Measurements from ENCODE around the gene ASF1A. TPM values are rescaled to one million over a fixed set of nuclear protein-coding genes. Genes with fewer than 3 reads are reported as not detected.

The ASF1A gene
- total and polyA plus RNA-seq, 4 donors: 5.6 to 27.0 (median 7.2) TPM

- TF ChIP-seq, protein P1, sequence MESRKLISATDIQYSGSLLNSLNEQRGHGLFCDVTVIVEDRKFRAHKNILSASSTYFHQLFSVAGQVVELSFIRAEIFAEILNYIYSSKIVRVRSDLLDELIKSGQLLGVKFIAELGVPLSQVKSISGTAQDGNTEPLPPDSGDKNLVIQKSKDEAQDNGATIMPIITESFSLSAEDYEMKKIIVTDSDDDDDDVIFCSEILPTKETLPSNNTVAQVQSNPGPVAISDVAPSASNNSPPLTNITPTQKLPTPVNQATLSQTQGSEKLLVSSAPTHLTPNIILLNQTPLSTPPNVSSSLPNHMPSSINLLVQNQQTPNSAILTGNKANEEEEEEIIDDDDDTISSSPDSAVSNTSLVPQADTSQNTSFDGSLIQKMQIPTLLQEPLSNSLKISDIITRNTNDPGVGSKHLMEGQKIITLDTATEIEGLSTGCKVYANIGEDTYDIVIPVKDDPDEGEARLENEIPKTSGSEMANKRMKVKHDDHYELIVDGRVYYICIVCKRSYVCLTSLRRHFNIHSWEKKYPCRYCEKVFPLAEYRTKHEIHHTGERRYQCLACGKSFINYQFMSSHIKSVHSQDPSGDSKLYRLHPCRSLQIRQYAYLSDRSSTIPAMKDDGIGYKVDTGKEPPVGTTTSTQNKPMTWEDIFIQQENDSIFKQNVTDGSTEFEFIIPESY (IDR thresholded peaks at IDR 0.05): no peak
- TF ChIP-seq JUND (IDR thresholded peaks at IDR 0.05) (no peak), TAF1 (conservative IDR thresholded peaks at IDR 0.05) (no peak), RAD21 (IDR thresholded peaks at IDR 0.05) (no peak), CTCF (IDR thresholded peaks at IDR 0.05; ENCODE audit: low read depth, low read length, missing input control) (no peak), EGR1 (IDR thresholded peaks at IDR 0.05; ENCODE audit: low read depth in 2 of 2) (no peak), FOXA1 (IDR thresholded peaks at IDR 0.05) (no peak), HNF4G (IDR thresholded peaks at IDR 0.05) (no peak)
- TF ChIP-seq, protein P2, sequence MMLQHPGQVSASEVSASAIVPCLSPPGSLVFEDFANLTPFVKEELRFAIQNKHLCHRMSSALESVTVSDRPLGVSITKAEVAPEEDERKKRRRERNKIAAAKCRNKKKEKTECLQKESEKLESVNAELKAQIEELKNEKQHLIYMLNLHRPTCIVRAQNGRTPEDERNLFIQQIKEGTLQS (IDR thresholded peaks at IDR 0.05): no peak
- TF ChIP-seq, protein P3, sequence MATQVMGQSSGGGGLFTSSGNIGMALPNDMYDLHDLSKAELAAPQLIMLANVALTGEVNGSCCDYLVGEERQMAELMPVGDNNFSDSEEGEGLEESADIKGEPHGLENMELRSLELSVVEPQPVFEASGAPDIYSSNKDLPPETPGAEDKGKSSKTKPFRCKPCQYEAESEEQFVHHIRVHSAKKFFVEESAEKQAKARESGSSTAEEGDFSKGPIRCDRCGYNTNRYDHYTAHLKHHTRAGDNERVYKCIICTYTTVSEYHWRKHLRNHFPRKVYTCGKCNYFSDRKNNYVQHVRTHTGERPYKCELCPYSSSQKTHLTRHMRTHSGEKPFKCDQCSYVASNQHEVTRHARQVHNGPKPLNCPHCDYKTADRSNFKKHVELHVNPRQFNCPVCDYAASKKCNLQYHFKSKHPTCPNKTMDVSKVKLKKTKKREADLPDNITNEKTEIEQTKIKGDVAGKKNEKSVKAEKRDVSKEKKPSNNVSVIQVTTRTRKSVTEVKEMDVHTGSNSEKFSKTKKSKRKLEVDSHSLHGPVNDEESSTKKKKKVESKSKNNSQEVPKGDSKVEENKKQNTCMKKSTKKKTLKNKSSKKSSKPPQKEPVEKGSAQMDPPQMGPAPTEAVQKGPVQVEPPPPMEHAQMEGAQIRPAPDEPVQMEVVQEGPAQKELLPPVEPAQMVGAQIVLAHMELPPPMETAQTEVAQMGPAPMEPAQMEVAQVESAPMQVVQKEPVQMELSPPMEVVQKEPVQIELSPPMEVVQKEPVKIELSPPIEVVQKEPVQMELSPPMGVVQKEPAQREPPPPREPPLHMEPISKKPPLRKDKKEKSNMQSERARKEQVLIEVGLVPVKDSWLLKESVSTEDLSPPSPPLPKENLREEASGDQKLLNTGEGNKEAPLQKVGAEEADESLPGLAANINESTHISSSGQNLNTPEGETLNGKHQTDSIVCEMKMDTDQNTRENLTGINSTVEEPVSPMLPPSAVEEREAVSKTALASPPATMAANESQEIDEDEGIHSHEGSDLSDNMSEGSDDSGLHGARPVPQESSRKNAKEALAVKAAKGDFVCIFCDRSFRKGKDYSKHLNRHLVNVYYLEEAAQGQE (IDR thresholded peaks at IDR 0.05): no peak
- H3K9ac ChIP-seq (ENCODE audit: low read depth in 1 of 2, low read length in 2 of 2): no peak overlapping the region
- no peak for DNase-seq (ENCODE audit: low spot score)
- 91% methylated on average over 2 of the region's 2 CpGs for WGBS
- H3K27me3 ChIP-seq (ENCODE audit: control insufficient read depth in 4 of 4, insufficient read depth in 4 of 4, low read length in 3 of 4): no peaks in the 10 kb centered on the region
- H3K27ac ChIP-seq (ENCODE audit: low read depth in 1 of 2, low read length in 2 of 2): no peak overlapping the region
- H3K4me3 ChIP-seq (ENCODE audit: low read depth in 1 of 3, low read length in 3 of 3): no peak overlapping the region
- peaks cover 0 to 3% (median 0%) of the 10 kb centered on the region in 4 donors for H3K4me1 ChIP-seq (ENCODE audit: control insufficient read depth in 4 of 4, insufficient read depth in 4 of 4, low read length in 3 of 4)
- no peaks in the 10 kb centered on the region for H3K9me3 ChIP-seq (ENCODE audit: control insufficient read depth in 4 of 4, low read length in 3 of 4)
- H3K36me3 ChIP-seq (ENCODE audit: control insufficient read depth in 4 of 4, insufficient read depth in 3 of 4, low read depth in 1 of 4, low read length in 3 of 4): peaks cover 11 to 35% (median 27%) of the 10 kb centered on the region in 4 donors
These were observed 24.4 kb downstream of the ASF1A start for GRCh38 chr6:118918329-118918725.

DNA sequence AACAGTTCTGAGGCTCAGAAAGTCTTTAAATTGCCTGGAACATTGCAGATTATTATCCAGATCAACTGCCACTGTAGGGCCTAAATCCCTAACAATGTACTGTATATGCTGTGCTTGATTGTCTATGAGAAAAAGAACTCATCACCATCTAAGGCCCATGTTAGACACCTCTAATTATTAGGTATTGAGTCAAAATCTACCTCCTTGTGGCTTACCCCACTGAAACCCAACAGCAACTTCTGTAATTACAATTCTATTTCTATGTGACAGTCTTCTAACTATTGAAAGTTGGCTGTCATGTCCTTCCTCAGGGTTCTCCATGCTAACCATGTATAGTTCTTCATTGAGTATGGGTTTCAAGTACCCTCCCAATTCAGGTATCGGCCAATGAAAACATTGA, 27.1 kb downstream of the ASF1A start:
- H3K4me1 ChIP-seq (ENCODE audit: control insufficient read depth in 4 of 4, insufficient read depth in 4 of 4, low read length in 3 of 4): no peaks in the 10 kb centered on the region
- no peak overlapping the region for H3K9ac ChIP-seq (ENCODE audit: low read depth in 1 of 2, low read length in 2 of 2)
- WGBS: 97% methylated on average over 1 of the region's 1 CpG
- DNase-seq (ENCODE audit: low spot score): no peak
- no peak overlapping the region for H3K27ac ChIP-seq (ENCODE audit: low read depth in 1 of 2, low read length in 2 of 2)
- H3K36me3 ChIP-seq (ENCODE audit: control insufficient read depth in 4 of 4, insufficient read depth in 3 of 4, low read depth in 1 of 4, low read length in 3 of 4): peaks cover 9 to 30% (median 23%) of the 10 kb centered on the region in 4 donors
- no peaks in the 10 kb centered on the region for H3K9me3 ChIP-seq (ENCODE audit: control insufficient read depth in 4 of 4, low read length in 3 of 4)
- H3K27me3 ChIP-seq (ENCODE audit: control insufficient read depth in 4 of 4, insufficient read depth in 4 of 4, low read length in 3 of 4): no peaks in the 10 kb centered on the region
- no peak overlapping the region for H3K4me3 ChIP-seq (ENCODE audit: low read depth in 1 of 3, low read length in 3 of 3)
- no peak for TF ChIP-seq EGR1 (IDR thresholded peaks at IDR 0.05; ENCODE audit: low read depth in 2 of 2)
- no peak for TF ChIP-seq JUND (IDR thresholded peaks at IDR 0.05)
- TF ChIP-seq CTCF (IDR thresholded peaks at IDR 0.05; ENCODE audit: low read depth, low read length, missing input control): no peak
- TF ChIP-seq HNF4G (IDR thresholded peaks at IDR 0.05): no peak
- TF ChIP-seq, protein P1 (IDR thresholded peaks at IDR 0.05): no peak
- no peak for TF ChIP-seq FOXA2 (IDR thresholded peaks at IDR 0.05)
- no peak for TF ChIP-seq GABPA (IDR thresholded peaks at IDR 0.05 in 1 of 2, conservative IDR thresholded peaks at IDR 0.05 in 1 of 2)
- TF ChIP-seq, protein P3 (IDR thresholded peaks at IDR 0.05): no peak
